ENCODE measurements around the gene ZNF566.

ZNF566 gene

GRCh38 chr19:36489118-36489919, at the start of gene ZNF566 (continued):
- no peak for TF ChIP-seq ZNF544 (tag by site-specific recombination; IDR thresholded peaks at IDR 0.05)
- peak; percentile 42 for TF ChIP-seq ATF2 (tag by site-specific recombination; IDR thresholded peaks at IDR 0.05; ENCODE audit: low read depth)
- TF ChIP-seq ZNF514 (tag by site-specific recombination; IDR thresholded peaks at IDR 0.05) = no peak
- TF ChIP-seq KLF10 (tag by site-specific recombination; IDR thresholded peaks at IDR 0.05) = peak; percentile 85
- TF ChIP-seq ZNF639 (tag by site-specific recombination; IDR thresholded peaks at IDR 0.05) = peak; percentile 84
- TF ChIP-seq SALL2 (tag by site-specific recombination; IDR thresholded peaks at IDR 0.05; ENCODE audit: borderline replicate concordance) = no peak
- no peak for TF ChIP-seq OSR2 (tag by site-specific recombination; IDR thresholded peaks at IDR 0.05)
- peak; percentile 67 for TF ChIP-seq ZSCAN18 (tag by site-specific recombination; IDR thresholded peaks at IDR 0.05)
- TF ChIP-seq ZBTB26 (tag by site-specific recombination; optimal IDR thresholded peaks at IDR 0.05) = peak; percentile 83
- TF ChIP-seq ZNF239 (tag by site-specific recombination; IDR thresholded peaks at IDR 0.05) = peak; percentile 81
- TF ChIP-seq ZNF658 (tag by site-specific recombination; IDR thresholded peaks at IDR 0.05) = peak; percentile 75; the same call in 1 of the 2 replicates
- no peak for TF ChIP-seq ZNF571 (tag by site-specific recombination; IDR thresholded peaks at IDR 0.05)
- no peak for TF ChIP-seq ZNF513 (tag by site-specific recombination; IDR thresholded peaks at IDR 0.05)
- no peak for TF ChIP-seq ZNF138 (tag by site-specific recombination; IDR thresholded peaks at IDR 0.05; ENCODE audit: borderline replicate concordance)
- TF ChIP-seq ZNF837 (tag by site-specific recombination; IDR thresholded peaks at IDR 0.05) = 0 out of 2 replicates have a peak, but pooled peaks have one; percentile 87
- TF ChIP-seq ZNF791 (tag by site-specific recombination; IDR thresholded peaks at IDR 0.05) = no peak
- TF ChIP-seq ZNF248 (tag by site-specific recombination; IDR thresholded peaks at IDR 0.05) = no peak
- TF ChIP-seq ZNF792 (tag by site-specific recombination; IDR thresholded peaks at IDR 0.05) = peak; percentile 98
- TF ChIP-seq SP7 (tag by site-specific recombination; IDR thresholded peaks at IDR 0.05) = peak; percentile 94
- TF ChIP-seq CTCF (tag by site-specific recombination; IDR thresholded peaks at IDR 0.05) = peak; percentile 66
- no peak for TF ChIP-seq ZNF37A (tag by site-specific recombination; IDR thresholded peaks at IDR 0.05)
- TF ChIP-seq ZNF843 (tag by site-specific recombination; IDR thresholded peaks at IDR 0.05) = peak; percentile 89
- TF ChIP-seq REST (tag by site-specific recombination; IDR thresholded peaks at IDR 0.05) = peak; percentile 97
- no peak for TF ChIP-seq GLI2 (tag by site-specific recombination; IDR thresholded peaks at IDR 0.05; ENCODE audit: borderline replicate concordance, low read depth)
- TF ChIP-seq ZNF211 (tag by site-specific recombination; IDR thresholded peaks at IDR 0.05; ENCODE audit: low read depth) = no peak
- no peak for TF ChIP-seq ZNF221 (tag by site-specific recombination; IDR thresholded peaks at IDR 0.05; ENCODE audit: borderline replicate concordance)
- TF ChIP-seq YY1 (tag by site-specific recombination; IDR thresholded peaks at IDR 0.05) = peak; percentile 97
